Left ventricle myocardium inferior (tissue), 1 donor: Measurements from ENCODE around the gene RSRC1. TPM values are rescaled to one million over a fixed set of nuclear protein-coding genes. Genes with fewer than 3 reads are reported as not detected.

Source experiments
- DNase-seq: peaks from one replicate; pipeline ENCODE4 v3.0.0-alpha.2; 2020
- H3K27ac ChIP-seq: fragments of 200-600 bp; replicated peaks from 2 replicates; pipeline ENCODE4 v1.8.0; 2021
- H3K27me3 ChIP-seq: fragments of 200-600 bp; 2 replicates; pipeline ENCODE4 v1.8.0; 2021; ENCODE audit warnings: low read depth
- H3K36me3 ChIP-seq: fragments of 200-600 bp; 2 replicates; pipeline ENCODE4 v1.8.0; 2021
- H3K4me1 ChIP-seq: fragments of 200-600 bp; 2 replicates; pipeline ENCODE4 v1.8.0; 2021
- H3K4me3 ChIP-seq: fragments of 200-600 bp; 2 replicates; pipeline ENCODE4 v1.8.0; 2021; ENCODE audit warnings: mild to moderate bottlenecking, moderate library complexity
- H3K9me3 ChIP-seq: fragments of 200-600 bp; replicated peaks from 2 replicates; pipeline ENCODE4 v1.8.0; 2021
- CTCF ChIP-seq: fragments of 200-600 bp; IDR thresholded peaks from 2 replicates; pipeline ENCODE4 v1.8.0; 2021; ENCODE audit warnings: antibody characterized with exemption, mild to moderate bottlenecking, borderline replicate concordance
- intact Hi-C: fragments of 100-400 bp; cut with micrococcal nuclease; formaldehyde crosslinking; loops from one replicate; pipeline ENCODE4 v1.11.0; 2022
- total RNA-seq: library from RNA; stranded (reverse); fragmentation: NEBNext Ultra II Directional; extraction: Animal tissue kit (Norgen Biotek cat#: 25700); gene quantifications from one replicate; pipeline ENCODE4 v1.2.1, GENCODE V29; 2021
- donor health status: DM: no; HTN: yes; CAD: no; lungs with severe emphysema.

The RSRC1 gene
- total RNA-seq, 1 donor from 2014 or later = 19.1 TPM

- no peak for DNase-seq
- intact Hi-C loops = no loop called here
- Histone ChIP-seq H3K36me3 (no peaks in the 10 kb centered on the region), H3K4me3 (no peak overlapping the region), H3K27ac (no peak overlapping the region), H3K27me3 (no peaks in the 10 kb centered on the region), H3K9me3 (no peaks in the 10 kb centered on the region), H3K4me1 (peaks cover 16% of the 10 kb centered on the region)
- TF ChIP-seq CTCF = no peak
Measured at GRCh38 chr3:158559504-158559903, 449.6 kb downstream of the RSRC1 start.

DNA sequence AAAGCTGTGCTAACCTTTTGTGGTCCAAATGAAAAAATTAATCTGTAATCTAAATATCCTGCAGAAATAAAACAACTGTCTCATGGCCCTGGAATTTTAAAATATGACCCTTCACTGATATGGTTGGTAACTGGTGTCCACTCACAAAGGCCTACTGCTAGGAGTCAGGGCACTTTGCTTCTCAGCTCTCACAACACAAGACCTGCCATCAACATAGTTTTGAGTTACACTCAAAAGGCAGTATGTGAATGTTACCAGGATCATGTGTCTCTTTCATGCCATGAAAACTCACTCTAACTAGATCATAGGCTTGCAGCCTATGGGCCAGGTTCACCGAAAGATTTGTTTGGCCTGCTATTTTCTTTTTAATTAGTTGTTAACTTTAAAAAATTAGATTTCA lies 451.1 kb downstream of the RSRC1 start:
- Histone ChIP-seq H3K9me3 (peaks cover 3% of the 10 kb centered on the region), H3K36me3 (no peaks in the 10 kb centered on the region), H3K27me3 (no peaks in the 10 kb centered on the region), H3K27ac (peak overlapping the region; percentile 26), H3K4me3 (no peak overlapping the region), H3K4me1 (peaks cover 15% of the 10 kb centered on the region)
- DNase-seq = no peak
- intact Hi-C loops = no loop called here
- TF ChIP-seq CTCF = no peak

GRCh38 chr3:158562674-158563073 lies 452.8 kb downstream of the RSRC1 start:
- Histone ChIP-seq H3K4me1 (peaks cover 15% of the 10 kb centered on the region), H3K27me3 (no peaks in the 10 kb centered on the region), H3K27ac (peak overlapping the region; percentile 73), H3K9me3 (peaks cover 3% of the 10 kb centered on the region), H3K4me3 (no peak overlapping the region), H3K36me3 (no peaks in the 10 kb centered on the region)
- TF ChIP-seq CTCF = no peak
- intact Hi-C loops = no loop called here
- DNase-seq = no peak

DNA sequence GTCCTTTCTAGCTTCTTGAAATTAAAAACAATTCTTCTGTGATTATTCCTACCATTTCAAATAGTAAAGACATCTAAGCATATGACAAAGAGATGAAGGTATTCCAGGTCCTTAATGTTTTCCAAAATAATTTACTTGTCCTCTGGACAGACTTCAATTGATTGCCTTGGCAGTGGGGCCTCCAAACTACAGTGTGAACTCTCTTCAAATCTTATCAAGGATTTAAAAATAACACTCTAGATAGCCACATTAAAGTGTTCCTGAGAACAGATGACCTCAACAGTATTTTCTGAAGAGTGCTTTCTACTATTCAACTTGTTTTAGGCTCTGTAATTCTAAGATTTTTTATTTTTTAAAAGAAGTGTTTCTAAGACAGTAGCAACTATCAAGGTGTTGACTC lies 453.2 kb downstream of the RSRC1 start:
- peak overlapping the region; percentile 73 for H3K27ac ChIP-seq

GRCh38 chr3:158565076-158565475 lies 455.2 kb downstream of the RSRC1 start:
- no peak for DNase-seq
- TF ChIP-seq CTCF = no peak
- intact Hi-C loops = no loop called here
- H3K9me3 ChIP-seq = peaks cover 3% of the 10 kb centered on the region
- H3K4me3 ChIP-seq = no peak overlapping the region
- no peaks in the 10 kb centered on the region for H3K27me3 ChIP-seq
- peaks cover 34% of the 10 kb centered on the region for H3K4me1 ChIP-seq
- no peaks in the 10 kb centered on the region for H3K36me3 ChIP-seq
- H3K27ac ChIP-seq = no peak overlapping the region

More for the DNA sequence above, 453.2 kb downstream of the RSRC1 start:
- peaks cover 3% of the 10 kb centered on the region for H3K9me3 ChIP-seq
- intact Hi-C loops = no loop called here
- peaks cover 15% of the 10 kb centered on the region for H3K4me1 ChIP-seq
- no peak for TF ChIP-seq CTCF
- no peak overlapping the region for H3K4me3 ChIP-seq
- no peaks in the 10 kb centered on the region for H3K36me3 ChIP-seq
- no peak for DNase-seq
- no peaks in the 10 kb centered on the region for H3K27me3 ChIP-seq

GRCh38 chr3:158568784-158569183 lies 458.9 kb downstream of the RSRC1 start:
- H3K4me1 ChIP-seq = peaks cover 35% of the 10 kb centered on the region
- TF ChIP-seq CTCF = no peak
- H3K27me3 ChIP-seq = no peaks in the 10 kb centered on the region
- no peak for DNase-seq
- no peak overlapping the region for H3K4me3 ChIP-seq
- intact Hi-C loops = no loop called here
- H3K27ac ChIP-seq = peak overlapping the region; percentile 87
- peaks cover 3% of the 10 kb centered on the region for H3K9me3 ChIP-seq
- H3K36me3 ChIP-seq = no peaks in the 10 kb centered on the region
